H9 (cell line): ENCODE data around the gene IQSEC1. TPM values are rescaled to one million over a fixed set of nuclear protein-coding genes. Genes with fewer than 3 reads are reported as not detected.

Experiments used
- DNase-seq: peaks from one replicate; pipeline ENCODE4 v3.0.0-alpha.2; 2017
- H2AFZ ChIP-seq: one replicate; pipeline ENCODE4 v1.6.1; 2013; ENCODE audit warnings: mild to moderate bottlenecking, low read length, control low read depth, moderate library complexity
- H2AK5ac ChIP-seq: 2 replicates; pipeline ENCODE4 v1.6.1; 2013; ENCODE audit warnings: low read length, control low read depth, mixed read lengths; ENCODE audit not compliant: insufficient read length
- H2BK120ac ChIP-seq: one replicate; pipeline ENCODE4 v1.6.1; 2013; ENCODE audit warnings: low read depth, mild to moderate bottlenecking, low read length, control low read depth, inconsistent platforms; ENCODE audit not compliant: poor library complexity, severe bottlenecking
- H2BK12ac ChIP-seq: 2 replicates; pipeline ENCODE4 v1.6.1; 2013; ENCODE audit warnings: low read length, control low read depth, mixed read lengths, low read depth; ENCODE audit not compliant: insufficient read length
- H2BK15ac ChIP-seq: 2 replicates; pipeline ENCODE4 v1.6.1; 2013; ENCODE audit warnings: low read depth, low read length, control low read depth
- H2BK20ac ChIP-seq: one replicate; pipeline ENCODE4 v1.6.1; 2013; ENCODE audit warnings: low read depth, mild to moderate bottlenecking, low read length, control low read depth, inconsistent platforms; ENCODE audit not compliant: poor library complexity, severe bottlenecking
- H2BK5ac ChIP-seq: 2 replicates; pipeline ENCODE4 v1.6.1; 2013; ENCODE audit warnings: low read length, control low read depth, mixed read lengths; ENCODE audit not compliant: insufficient read length
- H3K14ac ChIP-seq: 2 replicates; pipeline ENCODE4 v1.6.1; 2013; ENCODE audit warnings: low read length, control low read depth; ENCODE audit not compliant: insufficient read depth
- H3K18ac ChIP-seq: 2 replicates; pipeline ENCODE4 v1.6.1; 2013; ENCODE audit warnings: low read depth, mild to moderate bottlenecking, mixed read lengths, low read length, control low read depth; ENCODE audit not compliant: insufficient read length
- H3K23ac ChIP-seq: 2 replicates; pipeline ENCODE4 v1.6.1; 2013; ENCODE audit warnings: low read length, control low read depth, mixed read lengths, low read depth; ENCODE audit not compliant: insufficient read length
- H3K23me2 ChIP-seq: 2 replicates; pipeline ENCODE4 v1.6.1; 2013; ENCODE audit warnings: low read depth, mild to moderate bottlenecking, mixed read lengths, low read length, control low read depth; ENCODE audit not compliant: insufficient read length, poor library complexity, severe bottlenecking
- H3K27ac ChIP-seq: 2 replicates; pipeline ENCODE4 v1.5.1; 2013; ENCODE audit warnings: low read length, control low read depth, mixed read lengths, low read depth; ENCODE audit not compliant: insufficient read length
- H3K27me3 ChIP-seq: 2 replicates; pipeline ENCODE4 v1.6.1; 2013; ENCODE audit warnings: low read length, control low read depth, inconsistent platforms; ENCODE audit not compliant: insufficient read depth
- H3K4ac ChIP-seq: 2 replicates; pipeline ENCODE4 v1.6.1; 2013; ENCODE audit warnings: low read depth, mild to moderate bottlenecking, control low read depth, inconsistent platforms, low read length, moderate library complexity
- H3K4me1 ChIP-seq: 2 replicates; pipeline ENCODE4 v1.6.1; 2013; ENCODE audit warnings: low read length, control low read depth, inconsistent platforms; ENCODE audit not compliant: insufficient read depth
- H3K4me2 ChIP-seq: 2 replicates; pipeline ENCODE4 v1.6.1; 2013; ENCODE audit warnings: low read length, control low read depth, mixed read lengths; ENCODE audit not compliant: insufficient read length, insufficient read depth
- H3K56ac ChIP-seq: 2 replicates; pipeline ENCODE4 v1.6.1; 2013; ENCODE audit warnings: low read depth, mild to moderate bottlenecking, mixed read lengths, low read length, control low read depth; ENCODE audit not compliant: insufficient read length
- H3K79me1 ChIP-seq: 2 replicates; pipeline ENCODE4 v1.6.1; 2013; ENCODE audit warnings: low read depth, mild to moderate bottlenecking, moderate library complexity, low read length, control low read depth, inconsistent platforms; ENCODE audit not compliant: insufficient read depth, poor library complexity, severe bottlenecking
- H3K79me2 ChIP-seq: 2 replicates; pipeline ENCODE4 v1.6.1; 2013; ENCODE audit warnings: low read length, control low read depth, inconsistent platforms; ENCODE audit not compliant: insufficient read depth
- H3K9ac ChIP-seq: 2 replicates; pipeline ENCODE4 v1.6.1; 2013; ENCODE audit warnings: low read length, control low read depth, mixed read lengths; ENCODE audit not compliant: insufficient read length; ENCODE audit errors: extremely low read depth
- H3K9me3 ChIP-seq: one replicate; pipeline ENCODE4 v1.6.1; 2013; ENCODE audit warnings: low read depth, low read length, inconsistent platforms; ENCODE audit not compliant: control insufficient read depth
- H3T11ph ChIP-seq: one replicate; pipeline ENCODE4 v1.6.1; 2013; ENCODE audit warnings: mild to moderate bottlenecking, low read length, control low read depth, inconsistent platforms
- H4K20me1 ChIP-seq: one replicate; pipeline ENCODE4 v1.6.1; 2013; ENCODE audit not compliant: control insufficient read depth, insufficient read length, insufficient read depth
- H4K5ac ChIP-seq: 2 replicates; pipeline ENCODE4 v1.6.1; 2013; ENCODE audit warnings: low read depth, mild to moderate bottlenecking, mixed read lengths, low read length, control low read depth; ENCODE audit not compliant: insufficient read length
- H4K8ac ChIP-seq: replicated peaks from 2 replicates; pipeline ENCODE4 v1.6.1; 2013; ENCODE audit warnings: low read length, control low read depth, mixed read lengths, low read depth; ENCODE audit not compliant: insufficient read length
- H4K91ac ChIP-seq: 2 replicates; pipeline ENCODE4 v1.6.1; 2013; ENCODE audit warnings: low read depth, mild to moderate bottlenecking, moderate library complexity, mixed read lengths, low read length, control low read depth; ENCODE audit not compliant: insufficient read length
- H3K27ac Mint-ChIP-seq, 3 experiments: 2 replicates in 2 of 3; 3 replicates in 1 of 3; pipeline ENCODE4 v1.8.0; 2020 to 2021; ENCODE audit warnings: mixed read lengths in 3 of 3, mild to moderate bottlenecking in 1 of 3, moderate library complexity in 1 of 3
- H3K27me3 Mint-ChIP-seq: 2 replicates; pipeline ENCODE4 v1.8.0; 2021; ENCODE audit warnings: low read depth, mild to moderate bottlenecking, moderate library complexity, mixed read lengths
- H3K36me3 Mint-ChIP-seq, 3 experiments: 2 replicates in 2 of 3; 3 replicates in 1 of 3; pipeline ENCODE4 v1.8.0; 2020 to 2021; ENCODE audit warnings: low read depth in 3 of 3, mixed read lengths in 3 of 3; ENCODE audit not compliant: insufficient read depth in 1 of 3
- H3K4me1 Mint-ChIP-seq, 2 experiments: 2 replicates each; pipeline ENCODE4 v1.8.0; 2020; ENCODE audit warnings: mixed read lengths in 2 of 2
- H3K4me3 Mint-ChIP-seq, 2 experiments: 2 replicates in 1 of 2; 3 replicates in 1 of 2; pipeline ENCODE4 v1.8.0; 2020 to 2021; ENCODE audit warnings: mild to moderate bottlenecking in 2 of 2, mixed read lengths in 2 of 2, moderate library complexity in 1 of 2
- H3K9me3 Mint-ChIP-seq, 2 experiments: 2 replicates in 1 of 2; 3 replicates in 1 of 2; pipeline ENCODE4 v1.8.0; 2020; ENCODE audit warnings: mild to moderate bottlenecking in 2 of 2, mixed read lengths in 2 of 2, moderate library complexity in 1 of 2
- CTCF ChIP-seq: fragments of 200-600 bp; sonication (generic); conservative IDR thresholded peaks from 3 replicates; pipeline ENCODE4 v1.8.0; 2021; ENCODE audit warnings: antibody characterized with exemption, mild to moderate bottlenecking
- WGBS: extraction: QIAGEN DNeasy Blood & Tissue Kit; methylation state at CpG from one replicate; pipeline ENCODE4 v1.1.7; 2013; ENCODE audit warnings: missing lambda C conversion rate, low lambda C conversion rate, mixed read lengths; ENCODE audit not compliant: insufficient read length; ENCODE audit errors: extremely low coverage; 5-methylcytosine and 5-hydroxymethylcytosine counted together
- total RNA-seq: library from RNA; stranded (reverse); gene quantifications from 2 replicates; pipeline ENCODE4 v1.2.1, GENCODE V29; 2021

Gene IQSEC1
- total RNA-seq, 1 experiment from 2014 or later: 19.1 TPM

- Mint-ChIP-seq H3K9me3 (no peaks in the 10 kb centered on the region), H3K36me3 (peaks cover 0 to 6% (median 2%) of the 10 kb centered on the region in 3 experiments; a peak in 2 of 7 replicates), H3K27me3 (no peaks in the 10 kb centered on the region), H3K4me1 (peaks cover 11 to 19% of the 10 kb centered on the region in 2 experiments), H3K27ac (no peak overlapping the region), H3K4me3 (no peak overlapping the region)
- H2AK5ac ChIP-seq: no peak overlapping the region
- no peak overlapping the region for H3K4me2 ChIP-seq
- H3K4ac ChIP-seq: no peak overlapping the region
- no peak overlapping the region for H2BK12ac ChIP-seq
- WGBS: no CpG with 5 or more reads among the region's 22 CpGs
- H3K79me2 ChIP-seq: no peaks in the 10 kb centered on the region; the same call in 1 of the 2 replicates
- H4K5ac ChIP-seq: no peak overlapping the region
- no peak overlapping the region for H4K8ac ChIP-seq
- no peak overlapping the region for H3K9ac ChIP-seq
- H4K91ac ChIP-seq: no peak overlapping the region
- no peak overlapping the region for H3K56ac ChIP-seq
- no peak overlapping the region for H3K18ac ChIP-seq
- no peaks in the 10 kb centered on the region for H3K79me1 ChIP-seq
- no peak overlapping the region for H2BK120ac ChIP-seq
- no peak overlapping the region for H2BK15ac ChIP-seq
- no peaks in the 10 kb centered on the region for H3K9me3 ChIP-seq
- no peak overlapping the region for H2AFZ ChIP-seq
- H3K23ac ChIP-seq: no peak overlapping the region
- no peak overlapping the region for H3K27ac ChIP-seq
- no peak overlapping the region for H2BK5ac ChIP-seq
- H2BK20ac ChIP-seq: no peak overlapping the region
- no peaks in the 10 kb centered on the region for H3K27me3 ChIP-seq
- no peak overlapping the region for H3K14ac ChIP-seq
- H3K23me2 ChIP-seq: no peaks in the 10 kb centered on the region
- no peak overlapping the region for H3T11ph ChIP-seq
- no peak for TF ChIP-seq CTCF
- H3K4me1 ChIP-seq: no peaks in the 10 kb centered on the region; the same call in 1 of the 2 replicates
- DNase-seq: no peak
- peaks cover 5% of the 10 kb centered on the region for H4K20me1 ChIP-seq
Measured at GRCh38 chr3:12943124-12944021, 129.9 kb downstream of the IQSEC1 start.
